Inflammatory macrophage treated with lipopolysaccharide for 1 hour (primary cell): ENCODE results near the gene IGFALS.
"Not testable (repeated sequence)": the region's sequence is repeated elsewhere in the genome, so short reads cannot be mapped to it uniquely, and the experiment has no call there.

Source experiments
- DNase-seq, 2 donors: peaks; one replicate each; pipeline ENCODE4 v3.0.0-alpha.2; 2020 to 2022

Gene IGFALS

DNA sequence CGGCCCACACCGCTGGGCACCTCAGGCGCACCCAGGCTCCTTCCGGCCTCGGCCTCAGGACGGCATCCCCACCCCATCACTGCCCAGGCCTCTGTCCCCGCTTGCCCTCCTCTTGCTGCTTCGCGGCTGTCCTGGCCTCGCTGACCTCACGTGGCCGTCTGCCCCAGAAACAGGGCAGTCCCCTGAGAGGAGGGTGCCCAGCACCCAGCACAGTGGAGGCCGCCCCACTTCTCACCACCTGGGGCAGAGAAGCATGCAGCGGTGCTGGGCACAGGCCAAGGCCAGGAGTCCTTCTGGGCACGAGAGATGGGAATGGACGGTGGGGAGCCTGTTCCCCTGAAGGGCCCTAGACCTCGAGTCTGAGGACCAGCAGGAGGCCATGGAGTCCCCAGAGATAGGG lies 24.2 kb upstream of the IGFALS start:
- no peak for DNase-seq

DNA sequence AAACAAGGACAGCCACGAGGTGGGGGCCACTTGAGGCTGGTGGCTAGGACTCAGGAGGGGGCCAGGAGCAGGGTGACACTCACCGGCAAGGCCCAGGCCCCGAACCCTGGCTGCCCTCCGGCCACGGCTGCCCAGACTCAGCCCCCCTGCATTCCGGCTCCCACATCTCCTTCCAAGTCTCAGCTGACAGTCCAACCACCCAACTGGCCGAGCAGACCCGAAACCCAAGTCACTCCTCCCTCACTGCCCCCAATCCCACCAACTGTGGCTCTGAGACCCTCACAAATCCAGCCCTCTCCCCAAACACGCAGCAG lies 23.7 kb upstream of the IGFALS start:
- no peak for DNase-seq

DNA sequence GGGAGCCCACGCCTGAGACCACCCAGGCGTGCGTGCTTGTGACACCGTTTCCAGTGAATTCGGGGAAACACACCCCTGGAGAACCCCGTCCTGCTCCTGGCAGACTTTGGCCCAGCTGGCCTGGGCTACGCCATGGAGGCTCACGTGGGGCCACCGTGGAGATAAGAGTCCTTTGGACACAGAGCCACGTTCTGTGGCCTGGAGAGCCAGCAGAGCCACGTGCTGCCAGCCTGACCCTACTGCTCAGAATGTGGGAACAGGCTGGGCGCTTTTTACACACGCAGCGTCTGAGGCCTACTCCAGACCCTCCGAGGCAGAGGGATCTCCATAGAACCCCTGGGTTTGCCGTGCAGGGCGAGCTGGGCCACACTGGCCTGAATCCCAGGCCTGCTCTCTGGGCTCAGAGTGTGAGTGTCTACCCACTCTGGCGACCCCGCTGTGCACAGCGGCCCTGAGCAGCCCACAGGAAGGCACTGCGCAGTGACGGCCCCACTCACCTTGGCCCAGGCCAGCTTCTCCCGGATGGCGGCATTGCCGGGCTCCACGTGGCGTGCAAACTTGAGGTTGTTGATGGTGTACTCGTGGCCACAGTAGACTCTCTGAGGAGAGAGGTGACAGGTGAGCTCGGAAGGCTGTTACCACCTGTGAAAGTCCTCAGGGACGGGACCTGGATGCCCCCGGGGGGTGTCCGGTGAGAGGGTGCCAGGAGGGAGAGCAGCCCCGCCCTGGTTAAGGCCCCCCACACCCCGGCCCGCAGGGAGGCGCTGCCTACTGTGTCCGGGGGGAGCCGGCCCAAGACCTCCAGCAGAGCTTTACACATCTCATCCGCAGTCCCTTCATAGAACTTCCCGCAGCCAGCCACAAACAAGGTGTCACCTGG lies 23.1 kb upstream of the IGFALS start:
- no peak for DNase-seq

GRCh38 chr16:1815461-1815860 lies 22.0 kb upstream of the IGFALS start:
- no peak for DNase-seq

- DNase-seq = peak; percentile 51 to 64
These were observed 19.2 kb upstream of the IGFALS start for GRCh38 chr16:1812732-1813163.

GRCh38 chr16:1810536-1810935 lies 17.0 kb upstream of the IGFALS start:
- DNase-seq = no peak

DNA sequence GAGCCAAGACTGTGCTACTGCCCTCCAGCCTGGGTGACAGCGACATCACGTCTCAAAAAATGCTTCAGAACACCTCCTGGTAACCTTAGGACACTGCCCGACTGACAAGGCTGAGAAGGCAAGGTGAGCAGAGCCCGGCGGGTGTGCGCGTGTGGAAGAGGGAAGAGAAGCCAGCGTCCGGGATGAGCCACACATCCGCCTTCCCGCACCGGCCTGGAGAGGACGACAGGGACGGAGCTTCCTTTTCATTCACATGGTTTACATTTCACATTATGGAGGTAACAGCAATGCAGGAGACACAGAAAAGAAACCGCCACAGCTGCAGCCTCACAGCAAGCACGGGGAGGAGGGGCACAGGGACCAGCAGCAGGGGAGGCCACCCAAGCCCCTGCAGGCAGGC lies 16.6 kb upstream of the IGFALS start:
- no peak for DNase-seq

- no peak for DNase-seq
These were observed 15.8 kb upstream of the IGFALS start for GRCh38 chr16:1809281-1809801.

- DNase-seq = no peak
These were observed 15.2 kb upstream of the IGFALS start for GRCh38 chr16:1808691-1809090.

DNA sequence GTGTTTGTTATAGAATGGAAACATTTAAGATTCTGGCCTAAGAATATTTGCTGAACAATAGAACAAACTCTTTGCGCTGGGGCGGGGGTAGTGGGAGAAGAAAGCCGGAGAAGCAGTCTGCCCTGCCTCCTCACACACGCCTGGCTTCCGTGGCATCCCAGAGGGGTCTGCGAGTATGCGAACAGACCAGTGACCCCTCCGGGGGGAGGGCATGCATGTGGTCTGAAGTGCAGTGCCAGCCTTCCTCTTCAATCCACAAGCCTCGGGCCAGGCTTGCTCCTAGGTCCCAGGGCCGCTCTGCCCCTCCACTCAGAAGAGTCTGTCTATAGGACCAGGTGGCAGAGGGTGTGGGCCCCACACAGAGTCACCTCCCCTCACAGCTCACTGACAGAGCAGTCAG lies 14.1 kb upstream of the IGFALS start:
- no peak for DNase-seq

DNA sequence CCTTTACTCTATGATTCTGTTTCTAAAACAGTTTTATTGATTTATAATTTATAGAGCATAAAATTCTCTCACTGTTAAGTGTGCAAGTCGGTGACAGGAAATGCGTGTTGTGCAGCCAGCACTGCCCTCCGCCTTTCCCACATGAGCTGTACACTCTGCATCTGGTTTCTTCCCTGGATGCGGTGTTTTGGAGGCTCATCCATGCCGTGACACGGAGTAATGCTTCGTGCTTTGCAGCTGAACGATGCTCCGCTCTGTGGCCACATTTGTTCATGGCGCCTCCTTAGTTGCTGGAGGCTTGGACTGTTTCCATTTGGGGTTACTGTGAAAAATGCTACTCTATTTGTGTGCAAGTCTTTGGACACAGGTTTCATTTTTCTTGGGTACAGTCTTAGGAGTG lies 7.2 kb upstream of the IGFALS start:
- no peak for DNase-seq

GRCh38 chr16:1799263-1799662 lies 5.8 kb upstream of the IGFALS start:
- DNase-seq = not testable (repeated sequence)

DNA sequence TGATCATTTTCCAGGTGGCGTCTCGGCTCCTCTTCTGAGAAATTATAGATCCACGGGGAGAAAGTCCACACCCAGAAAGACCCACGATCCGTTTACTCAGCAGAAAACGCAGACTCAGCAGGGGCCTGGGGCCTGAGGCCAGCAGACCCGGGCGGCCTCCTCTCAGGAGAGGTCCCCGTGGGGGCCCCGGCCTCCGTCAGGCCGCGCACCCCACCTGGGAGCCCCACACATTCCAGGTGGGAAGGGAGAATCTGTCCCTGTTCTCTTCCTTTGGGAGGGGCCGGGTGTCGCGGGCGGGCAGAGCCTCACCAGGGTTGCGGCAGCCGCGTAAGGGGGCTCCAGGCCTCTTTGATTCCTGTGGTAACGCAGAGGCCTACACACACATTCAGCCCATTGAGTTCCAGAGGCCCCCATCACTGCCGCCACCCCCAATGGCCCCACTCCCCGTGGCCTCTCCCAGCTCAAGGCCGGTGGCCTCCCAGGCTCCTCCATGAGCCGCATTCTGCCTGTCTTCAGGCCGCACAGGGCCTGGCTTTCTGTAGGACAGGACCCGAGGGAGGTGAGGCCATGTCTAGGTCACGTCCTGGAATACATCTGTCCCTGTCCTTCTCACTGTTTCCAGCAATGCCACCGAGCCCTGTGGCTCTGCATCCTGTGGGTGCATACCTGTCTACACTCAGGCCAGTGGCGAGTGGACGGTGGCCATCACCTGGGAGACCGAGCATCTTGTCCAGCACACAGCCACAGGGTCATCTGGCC lies 1.6 kb upstream of the IGFALS start:
- no peak for DNase-seq

DNA sequence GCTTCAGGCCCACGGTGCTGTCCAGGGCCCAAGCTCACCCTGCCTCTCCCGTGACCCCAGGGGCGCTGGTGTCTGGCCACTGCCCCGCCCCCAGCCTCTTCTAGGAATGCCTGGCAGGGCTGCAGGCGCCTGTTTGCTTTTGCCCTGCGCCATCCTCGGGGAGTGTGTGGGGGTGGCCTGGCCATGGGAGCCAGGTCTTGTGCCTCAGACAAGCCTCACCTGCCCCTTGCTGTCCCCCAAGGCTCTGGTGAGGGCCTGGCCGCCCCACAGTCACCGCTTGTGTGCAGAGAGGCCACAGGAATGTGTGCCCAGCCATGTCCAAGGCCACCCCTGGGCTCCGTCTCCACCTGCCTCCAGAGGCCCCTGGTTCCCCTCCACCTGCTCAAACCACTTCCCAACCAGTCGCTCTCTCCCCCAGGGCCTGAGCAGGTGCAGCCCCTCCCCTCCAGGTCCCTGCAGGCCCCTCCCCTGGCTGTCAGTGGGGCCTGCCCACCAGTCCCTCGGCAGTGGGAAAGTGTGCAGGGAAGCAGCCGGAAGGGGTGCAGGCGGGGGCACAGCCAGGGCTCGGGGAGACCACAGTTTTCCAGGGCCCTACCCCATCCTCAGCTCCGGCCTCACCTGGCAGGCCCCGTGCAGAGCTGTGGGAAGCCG lies 841 bp upstream of the IGFALS start:
- DNase-seq = no peak

DNA sequence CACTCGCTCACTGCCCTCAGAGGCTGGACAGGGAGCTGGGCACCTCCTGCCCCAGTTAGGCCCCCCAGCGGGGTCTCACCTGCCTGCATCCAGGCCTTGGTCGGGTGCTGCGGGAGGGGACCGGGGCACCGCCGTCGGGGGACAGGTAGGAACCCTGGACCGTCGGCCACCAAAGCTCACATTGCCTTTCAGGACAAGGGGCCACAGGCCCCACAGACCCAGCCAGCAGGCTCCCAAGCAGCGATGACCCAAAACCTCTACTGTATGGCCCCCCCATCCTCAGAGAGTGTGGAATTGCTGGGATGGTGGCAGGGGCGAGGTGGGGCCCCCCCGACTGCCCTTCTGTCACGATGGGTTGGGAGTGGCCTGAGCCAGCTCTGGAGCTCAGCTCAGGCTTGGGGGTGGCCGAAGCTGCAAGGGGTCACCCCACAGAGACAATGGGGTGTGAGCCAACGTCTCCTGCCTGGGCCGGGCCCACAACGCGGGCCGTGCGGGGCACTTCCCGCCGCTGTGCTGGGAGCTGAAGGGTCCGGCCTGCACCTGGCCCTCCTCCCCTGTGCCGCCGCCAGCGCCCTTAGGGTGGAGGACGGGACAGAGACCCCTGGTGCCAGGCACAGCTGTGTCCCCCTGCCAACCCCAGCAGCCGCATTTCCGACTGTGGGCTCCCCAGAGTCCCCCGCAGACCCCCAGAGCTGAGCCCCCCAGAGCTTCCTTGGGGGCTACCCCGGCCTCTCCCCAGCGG lies 498 bp downstream of the IGFALS start:
- no peak for DNase-seq

DNA sequence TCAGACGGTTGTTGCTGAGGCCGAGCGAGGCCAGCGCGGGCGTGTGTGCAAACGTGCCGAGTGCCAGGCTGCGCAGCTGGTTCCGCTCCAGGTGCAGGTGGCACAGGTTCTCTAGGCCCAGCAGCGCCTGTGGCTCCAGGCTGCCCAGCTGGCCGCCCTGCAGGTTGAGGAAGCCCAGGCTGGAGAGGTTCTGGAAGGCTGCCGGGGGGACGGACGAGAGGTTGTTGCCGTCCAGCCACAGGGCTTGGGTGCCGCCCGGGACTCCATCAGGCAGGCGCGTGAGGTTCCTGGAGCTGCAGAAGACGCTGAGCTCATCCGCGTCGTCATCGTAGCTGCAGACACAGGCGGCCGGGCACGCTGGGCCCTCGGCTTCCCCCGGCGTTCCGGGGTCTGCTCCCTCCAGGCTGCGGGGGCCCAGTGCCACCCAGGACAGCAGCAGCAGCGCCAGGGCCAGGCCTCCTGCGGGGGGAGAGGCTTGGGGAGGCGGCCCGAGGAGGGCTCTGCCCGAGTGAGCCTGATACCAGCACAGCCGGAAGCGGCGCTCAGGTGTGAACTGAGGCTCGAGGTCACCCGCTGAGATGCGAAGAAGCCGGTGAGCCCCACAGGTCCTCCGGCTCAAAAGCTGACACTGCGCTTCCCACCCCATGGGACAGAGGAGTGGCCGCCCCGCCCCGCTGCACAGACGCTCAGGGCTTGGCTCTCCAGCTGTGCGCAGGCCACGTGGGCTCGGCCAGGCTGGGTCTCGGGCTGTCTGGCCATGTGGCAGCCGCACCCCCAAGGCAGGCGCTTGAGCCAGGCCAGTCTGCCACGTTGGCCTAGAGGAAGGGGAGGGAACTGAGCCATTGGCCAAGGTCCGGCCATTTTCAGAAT lies 1.3 kb downstream of the IGFALS start:
- no peak for DNase-seq

DNA sequence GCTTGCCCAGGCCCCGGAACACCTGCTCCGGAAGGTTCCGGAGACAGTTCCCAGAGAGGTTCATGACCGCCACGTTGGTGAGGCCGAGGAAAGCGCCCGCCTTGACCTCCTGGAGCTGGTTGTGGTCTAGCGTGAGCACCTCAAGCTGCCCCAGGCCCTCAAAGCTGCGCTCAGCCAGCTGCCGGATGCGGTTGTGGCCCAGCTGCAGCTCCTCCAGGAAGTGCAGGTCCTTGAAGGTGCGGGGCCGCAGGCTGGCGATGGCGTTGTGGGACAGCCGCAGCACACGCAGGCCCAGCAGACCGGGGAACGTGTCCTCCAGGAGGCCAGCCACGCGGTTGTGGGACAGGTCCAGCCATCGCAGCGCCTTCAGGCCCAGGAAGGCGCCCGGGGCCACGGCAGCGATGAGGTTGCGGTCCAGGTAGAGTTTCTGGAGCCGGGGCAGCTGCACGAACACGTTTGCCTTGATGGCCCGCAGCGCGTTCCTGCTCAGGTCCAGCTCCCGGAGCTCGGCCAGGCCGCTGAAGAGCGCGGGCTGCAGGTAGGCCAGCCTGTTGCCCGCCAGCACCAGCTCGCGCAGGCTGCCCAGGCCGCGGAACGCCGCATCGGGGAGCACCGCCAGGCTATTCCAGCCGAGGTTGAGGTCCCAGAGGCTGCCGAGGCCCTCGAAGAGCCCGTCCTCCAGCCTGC lies 2.1 kb downstream of the IGFALS start:
- no peak for DNase-seq

- DNase-seq = no peak
These were observed 2.8 kb downstream of the IGFALS start for GRCh38 chr16:1790611-1791255.

DNA sequence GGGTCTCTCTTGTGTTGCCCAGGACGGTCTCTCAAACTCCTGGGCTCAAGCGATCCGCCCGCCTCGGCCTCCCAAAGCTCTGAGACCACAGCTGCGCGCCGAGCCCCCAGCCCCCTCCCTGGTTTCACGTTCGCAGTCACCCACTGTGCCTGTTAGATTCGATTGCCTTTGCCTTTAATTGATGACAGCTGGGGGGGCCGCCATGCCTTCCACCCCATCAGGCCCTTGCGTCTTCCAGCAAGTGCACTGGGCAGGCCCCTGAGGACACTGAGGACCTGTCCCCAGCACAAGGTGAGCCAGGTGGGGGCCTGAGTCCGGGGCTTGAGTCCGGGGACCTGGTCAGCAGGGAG lies 3.3 kb downstream of the IGFALS start:
- no peak for DNase-seq

DNA sequence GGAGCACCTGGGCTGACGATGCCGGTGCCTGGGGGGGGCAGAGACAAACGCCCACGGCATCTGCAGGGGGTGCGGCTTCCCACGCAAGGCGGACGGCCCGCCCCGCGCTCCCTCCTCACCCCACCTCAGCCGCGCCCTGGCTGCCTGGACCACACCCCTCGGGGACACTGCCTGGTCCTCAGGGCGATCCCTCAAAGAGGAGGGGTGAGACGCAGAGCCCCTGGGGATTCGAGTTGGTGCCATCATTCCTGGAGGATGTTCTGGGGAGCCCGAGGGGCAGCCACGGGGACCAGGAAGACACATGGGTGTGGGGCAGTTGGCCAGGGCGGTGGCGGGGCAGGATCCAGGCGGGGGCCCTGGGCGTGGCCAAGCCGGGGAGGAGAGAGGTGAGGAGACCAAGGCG lies 3.9 kb downstream of the IGFALS start:
- DNase-seq = no peak

GRCh38 chr16:1788708-1789100 lies 4.8 kb downstream of the IGFALS start:
- DNase-seq = no peak
